Fibroblast of lung (primary cell): ENCODE data around the gene ADCY9. TPM values are rescaled to one million over a fixed set of nuclear protein-coding genes. Genes with fewer than 3 reads are reported as not detected.

Source experiments
- DNase-seq, 2 donors: peaks; one replicate each; pipeline versions ENCODE4 v3.0.0 to v3.0.0-alpha.2; 2010; ENCODE audit warnings: low read depth in 2 of 2
- H2AFZ ChIP-seq: 2 replicates; pipeline ENCODE4 v1.5.1; 2012; ENCODE audit warnings: low read length, control low read depth, inconsistent platforms
- H3K27ac ChIP-seq: 2 replicates; pipeline ENCODE4 v1.5.1; 2011; ENCODE audit warnings: low read length, control low read depth; ENCODE audit not compliant: insufficient read depth
- H3K27me3 ChIP-seq: 2 replicates; pipeline ENCODE4 v1.5.1; 2011; ENCODE audit warnings: mild to moderate bottlenecking, low read length; ENCODE audit not compliant: control insufficient read depth, insufficient read depth
- H3K36me3 ChIP-seq: 2 replicates; pipeline ENCODE4 v1.5.1; 2011; ENCODE audit warnings: low read length; ENCODE audit not compliant: control insufficient read depth, insufficient read depth
- H3K4me1 ChIP-seq: 2 replicates; pipeline ENCODE4 v1.5.1; 2011; ENCODE audit warnings: low read length; ENCODE audit not compliant: control insufficient read depth, insufficient read depth; ENCODE audit errors: extremely low read depth
- H3K4me2 ChIP-seq: 2 replicates; pipeline ENCODE4 v1.5.1; 2011; ENCODE audit warnings: low read length, control low read depth; ENCODE audit not compliant: insufficient read depth; ENCODE audit errors: extremely low read depth
- H3K4me3 ChIP-seq, 4 experiments: fragments of 200-600 bp in 1 of 4; sonication (generic) in 1 of 4; replicated peaks in 1 of 4; 2 replicates each; pipeline ENCODE4 v1.5.1; 2011 to 2016; ENCODE audit warnings: low read length in 4 of 4, low read depth in 3 of 4, mild to moderate bottlenecking in 3 of 4, control low read depth in 2 of 4, inconsistent platforms in 1 of 4, mixed read lengths in 1 of 4; ENCODE audit not compliant: insufficient read depth in 1 of 4; ENCODE audit errors: control extremely low read depth in 1 of 4
- H3K79me2 ChIP-seq: 2 replicates; pipeline ENCODE4 v1.5.1; 2012; ENCODE audit warnings: mild to moderate bottlenecking, low read length, inconsistent platforms; ENCODE audit not compliant: control insufficient read depth, insufficient read depth
- H3K9ac ChIP-seq: 2 replicates; pipeline ENCODE4 v1.5.1; 2011; ENCODE audit warnings: mild to moderate bottlenecking, low read length, control low read depth; ENCODE audit not compliant: insufficient read depth
- H3K9me3 ChIP-seq: 2 replicates; pipeline ENCODE4 v1.5.1; 2012; ENCODE audit warnings: low read depth, low read length; ENCODE audit not compliant: control insufficient read depth, insufficient read depth
- H4K20me1 ChIP-seq: 2 replicates; pipeline ENCODE4 v1.5.1; 2011; ENCODE audit warnings: low read length; ENCODE audit not compliant: control insufficient read depth, insufficient read depth; ENCODE audit errors: extremely low read depth
- EZH2 ChIP-seq: IDR thresholded peaks from 2 replicates; pipeline ENCODE4 v1.5.1; 2012; ENCODE audit warnings: low read length, control low read depth, mild to moderate bottlenecking; ENCODE audit errors: missing control alignments
- polyA plus RNA-seq, 2 donors: library from polyadenylated mRNA; depleted of rRNA in 1 of 2; stranded (reverse) in 1 of 2; unstranded in 1 of 2; fragments of >200 nt; gene quantifications; 2 replicates each; pipeline ENCODE4 v1.2.1, GENCODE V29; 2011 to 2012; ENCODE audit warnings: missing spikeins in 1 of 2
- total RNA-seq: library from RNA; depleted of rRNA; stranded (reverse); fragments of >200 nt; gene quantifications from 2 replicates; pipeline ENCODE4 v1.2.1, GENCODE V29; 2014
- TF ChIP-seq, protein P1 (sequence below), 2 donors: IDR thresholded peaks in 1 of 2; conservative IDR thresholded peaks in 1 of 2; 1 replicate in 1 of 2; 2 replicates in 1 of 2; pipeline ENCODE4 v1.5.1; 2011 to 2012; ENCODE audit warnings: low read length in 2 of 2, control low read depth in 1 of 2, inconsistent platforms in 1 of 2, low read depth in 1 of 2, mild to moderate bottlenecking in 1 of 2

The ADCY9 gene
- total and polyA plus RNA-seq, 2 donors (not counting 1 experiment from before 2014, with no cell fraction given): 22.1 to 37.0 TPM

DNA sequence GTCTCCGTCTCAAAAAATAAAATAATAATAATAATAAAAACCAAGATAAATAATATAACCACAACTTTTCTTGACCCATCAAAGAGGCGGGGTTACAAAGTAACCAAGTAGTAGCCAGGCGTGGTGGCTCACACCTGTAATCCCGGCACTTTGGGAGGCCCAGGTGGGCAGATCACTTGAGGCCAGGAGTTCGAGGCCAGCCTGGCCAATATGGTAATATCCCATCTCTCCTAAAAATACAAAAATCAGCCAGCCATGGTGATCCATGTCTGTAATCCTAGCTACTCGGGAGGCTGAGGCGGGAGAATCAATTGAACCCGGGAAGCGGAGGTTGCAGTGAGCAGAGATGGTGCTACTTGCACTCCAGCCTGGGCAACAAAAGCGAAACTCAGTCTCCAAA lies 45.3 kb downstream of the ADCY9 start:
- H3K9me3 ChIP-seq: no peaks in the 10 kb centered on the region
- no peak overlapping the region for H3K4me3 ChIP-seq
- no peaks in the 10 kb centered on the region for H3K36me3 ChIP-seq
- no peak overlapping the region for H3K9ac ChIP-seq
- no peak overlapping the region for H2AFZ ChIP-seq
- H3K79me2 ChIP-seq: no peaks in the 10 kb centered on the region
- H3K4me2 ChIP-seq: no peak overlapping the region
- peaks cover 3% of the 10 kb centered on the region for H3K4me1 ChIP-seq
- H4K20me1 ChIP-seq: no peaks in the 10 kb centered on the region
- TF ChIP-seq, protein P1, sequence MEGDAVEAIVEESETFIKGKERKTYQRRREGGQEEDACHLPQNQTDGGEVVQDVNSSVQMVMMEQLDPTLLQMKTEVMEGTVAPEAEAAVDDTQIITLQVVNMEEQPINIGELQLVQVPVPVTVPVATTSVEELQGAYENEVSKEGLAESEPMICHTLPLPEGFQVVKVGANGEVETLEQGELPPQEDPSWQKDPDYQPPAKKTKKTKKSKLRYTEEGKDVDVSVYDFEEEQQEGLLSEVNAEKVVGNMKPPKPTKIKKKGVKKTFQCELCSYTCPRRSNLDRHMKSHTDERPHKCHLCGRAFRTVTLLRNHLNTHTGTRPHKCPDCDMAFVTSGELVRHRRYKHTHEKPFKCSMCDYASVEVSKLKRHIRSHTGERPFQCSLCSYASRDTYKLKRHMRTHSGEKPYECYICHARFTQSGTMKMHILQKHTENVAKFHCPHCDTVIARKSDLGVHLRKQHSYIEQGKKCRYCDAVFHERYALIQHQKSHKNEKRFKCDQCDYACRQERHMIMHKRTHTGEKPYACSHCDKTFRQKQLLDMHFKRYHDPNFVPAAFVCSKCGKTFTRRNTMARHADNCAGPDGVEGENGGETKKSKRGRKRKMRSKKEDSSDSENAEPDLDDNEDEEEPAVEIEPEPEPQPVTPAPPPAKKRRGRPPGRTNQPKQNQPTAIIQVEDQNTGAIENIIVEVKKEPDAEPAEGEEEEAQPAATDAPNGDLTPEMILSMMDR (conservative IDR thresholded peaks at IDR 0.05 in 1 of 2, IDR thresholded peaks at IDR 0.05 in 1 of 2; ENCODE audit: low read depth in 1 of 2, low read length in 2 of 2): no peak
- TF ChIP-seq EZH2: no peak
- no peak for DNase-seq
- no peaks in the 10 kb centered on the region for H3K27me3 ChIP-seq
- no peak overlapping the region for H3K27ac ChIP-seq

DNA sequence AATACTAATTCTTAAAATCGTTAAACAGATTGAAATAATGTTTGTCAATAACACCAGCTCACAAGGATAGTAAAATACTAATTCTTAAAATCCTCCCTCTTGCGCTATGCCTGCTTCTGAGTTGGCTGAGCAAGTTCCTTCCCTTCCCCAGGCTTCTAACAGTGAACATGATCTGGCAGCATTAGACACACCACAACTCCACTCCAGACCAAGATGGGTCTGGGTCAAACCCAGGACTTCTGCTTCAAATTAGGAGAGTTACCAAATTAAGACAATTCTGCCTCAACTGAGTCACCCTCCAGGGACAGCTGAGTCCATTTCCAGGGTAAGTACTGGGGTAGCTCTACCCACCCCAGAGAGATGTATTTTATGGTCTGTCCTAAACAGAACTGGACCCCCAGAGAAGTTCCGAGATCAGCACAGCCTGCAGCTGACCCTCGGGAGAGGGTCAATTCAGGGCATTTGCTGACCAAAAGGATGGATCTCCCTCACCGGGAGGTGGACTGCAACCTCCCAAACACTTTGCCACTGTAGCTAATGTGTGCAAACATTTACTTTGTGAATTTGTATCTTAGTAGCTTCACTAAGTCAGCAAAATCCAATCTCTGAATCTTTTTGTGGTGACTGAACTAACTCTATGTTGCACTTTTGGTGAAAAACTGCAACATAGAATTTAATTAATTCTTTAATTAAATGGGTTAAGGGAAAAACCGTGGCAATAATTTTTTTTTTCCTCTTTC lies 48.8 kb downstream of the ADCY9 start:
- H3K4me3 ChIP-seq: no peak overlapping the region
- no peaks in the 10 kb centered on the region for H3K79me2 ChIP-seq
- no peaks in the 10 kb centered on the region for H3K36me3 ChIP-seq
- H3K9me3 ChIP-seq: no peaks in the 10 kb centered on the region
- H3K27me3 ChIP-seq: no peaks in the 10 kb centered on the region
- DNase-seq: peak in 1 of 2 donors; percentile 17
- TF ChIP-seq, protein P1 (conservative IDR thresholded peaks at IDR 0.05 in 1 of 2, IDR thresholded peaks at IDR 0.05 in 1 of 2; ENCODE audit: low read depth in 1 of 2, low read length in 2 of 2): no peak
- TF ChIP-seq EZH2: no peak
- H3K9ac ChIP-seq: no peak overlapping the region
- H3K4me1 ChIP-seq: peaks cover 3% of the 10 kb centered on the region
- no peak overlapping the region for H3K27ac ChIP-seq
- H2AFZ ChIP-seq: no peak overlapping the region
- H4K20me1 ChIP-seq: no peaks in the 10 kb centered on the region
- H3K4me2 ChIP-seq: peak overlapping the region; percentile 9

DNA sequence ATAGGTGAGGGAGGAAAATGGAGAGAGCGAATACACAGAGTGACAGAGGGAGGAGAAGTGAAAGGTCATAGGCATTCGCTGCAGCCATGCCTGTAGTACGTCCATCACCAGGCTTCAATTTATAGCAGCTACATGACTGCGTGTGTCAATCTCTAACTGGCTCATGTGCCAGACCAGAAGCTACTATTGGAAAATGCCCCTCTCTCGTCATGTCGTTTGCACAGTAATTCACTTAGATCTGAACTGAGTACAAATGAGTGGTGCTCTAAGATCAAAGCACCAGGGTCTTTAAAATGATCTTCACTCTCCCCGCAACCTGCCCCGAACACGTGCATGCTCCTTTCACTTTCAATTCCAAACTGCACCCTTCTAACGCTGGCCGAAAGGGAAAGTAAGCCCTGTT lies 51.3 kb downstream of the ADCY9 start:
- no peaks in the 10 kb centered on the region for H3K9me3 ChIP-seq
- H3K4me3 ChIP-seq: peak overlapping the region in 1 of 4 experiments; percentile 11
- no peaks in the 10 kb centered on the region for H3K27me3 ChIP-seq
- no peak overlapping the region for H2AFZ ChIP-seq
- TF ChIP-seq EZH2: no peak
- TF ChIP-seq, protein P1 (conservative IDR thresholded peaks at IDR 0.05 in 1 of 2, IDR thresholded peaks at IDR 0.05 in 1 of 2; ENCODE audit: low read depth in 1 of 2, low read length in 2 of 2): no peak
- H3K27ac ChIP-seq: no peak overlapping the region
- H3K36me3 ChIP-seq: no peaks in the 10 kb centered on the region
- no peaks in the 10 kb centered on the region for H4K20me1 ChIP-seq
- no peak for DNase-seq
- H3K4me2 ChIP-seq: peak overlapping the region; percentile 52
- H3K79me2 ChIP-seq: peaks cover 2% of the 10 kb centered on the region
- no peak overlapping the region for H3K9ac ChIP-seq
- H3K4me1 ChIP-seq: peaks cover 3% of the 10 kb centered on the region
